Right ventricle myocardium inferior (tissue), 1 donor: ENCODE measurements around the gene GDI1. TPM values are rescaled to one million over a fixed set of nuclear protein-coding genes. Genes with fewer than 3 reads are reported as not detected.

Experiments used
- ATAC-seq: fragments of 200-7000 bp; cut with Tn5 transposase; one replicate; pipeline ENCODE4 v1.9.1; 2020; ENCODE audit warnings: mild to moderate bottlenecking, moderate library complexity
- DNase-seq: peaks from one replicate; pipeline ENCODE4 v3.0.0; 2021; ENCODE audit errors: missing footprints
- intact Hi-C: fragments of 100-400 bp; cut with DNase I; formaldehyde crosslinking; loops from one replicate; pipeline ENCODE4 v1.11.0; 2022
- microRNA-seq: library from miRNA; unstranded; fragments of <30 nt; microRNA quantifications from one replicate; pipeline ENCODE4 v1.2.0, GENCODE V29; 2020
- total RNA-seq: library from RNA; stranded (reverse); fragmentation: NEBNext Ultra II Directional; extraction: Animal tissue kit (Norgen Biotek cat#: 25700); gene quantifications from one replicate; pipeline ENCODE4 v1.2.1, GENCODE V29; 2021
- donor health status: DM: no; HTN: yes; CAD: no; lungs with severe emphysema.

Gene GDI1
- total RNA-seq, 1 donor from 2014 or later: 85.2 TPM

DNA sequence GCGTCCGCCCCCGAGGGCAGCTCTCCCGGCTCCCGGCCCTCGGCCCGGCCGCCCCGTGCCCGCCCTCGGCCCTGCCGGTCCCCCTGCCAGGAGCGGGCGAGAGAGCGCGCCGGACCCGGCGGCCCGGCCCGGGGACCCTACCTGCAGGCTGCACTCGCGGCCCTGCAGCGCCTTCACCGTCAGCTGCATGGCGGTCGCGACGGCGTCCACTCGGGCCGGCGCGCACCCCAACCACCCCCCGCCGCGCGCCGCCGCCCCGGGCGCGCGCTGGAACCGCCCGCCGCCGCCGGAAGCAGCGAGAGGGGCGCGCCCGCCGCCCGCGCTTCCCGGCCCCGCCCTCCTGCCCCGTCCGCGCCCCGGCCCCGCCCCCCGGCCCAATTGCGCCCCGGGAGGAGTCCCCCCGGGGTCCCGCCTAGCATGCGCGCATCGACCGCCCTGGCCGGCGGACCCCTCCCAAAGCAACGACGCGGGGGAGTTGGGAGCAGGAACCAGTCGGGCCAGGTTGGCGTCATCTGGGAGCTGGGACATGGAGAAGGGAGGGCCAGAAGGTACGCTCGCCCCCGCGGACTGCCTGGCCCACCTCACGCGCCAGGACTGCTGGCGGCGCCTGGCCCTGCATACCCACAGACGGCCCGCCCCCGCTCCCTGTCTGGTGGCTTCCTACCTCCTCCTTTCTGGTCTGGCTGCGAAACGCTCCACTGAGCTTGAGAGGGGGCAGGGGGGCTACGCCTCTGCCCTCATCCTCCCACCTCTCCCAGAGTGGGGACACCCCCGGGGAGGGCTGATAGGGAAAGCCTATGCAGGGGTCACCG lies 49.6 kb downstream of the GDI1 start, which contains the start of gene UBL4A:
Gene UBL4A, minus strand, starts transcription at position 220 of the 812 bp plus-strand sequence. Its CDS starts 31 bp downstream, at position 189.
- DNase-seq: peak; percentile 86
- intact Hi-C loops: loop anchor here (2.0 kb wide), 1 partner anchor 30 kb away; the partner anchor contains the start of gene FAM3A
- ATAC-seq: peak; percentile 35

DNA sequence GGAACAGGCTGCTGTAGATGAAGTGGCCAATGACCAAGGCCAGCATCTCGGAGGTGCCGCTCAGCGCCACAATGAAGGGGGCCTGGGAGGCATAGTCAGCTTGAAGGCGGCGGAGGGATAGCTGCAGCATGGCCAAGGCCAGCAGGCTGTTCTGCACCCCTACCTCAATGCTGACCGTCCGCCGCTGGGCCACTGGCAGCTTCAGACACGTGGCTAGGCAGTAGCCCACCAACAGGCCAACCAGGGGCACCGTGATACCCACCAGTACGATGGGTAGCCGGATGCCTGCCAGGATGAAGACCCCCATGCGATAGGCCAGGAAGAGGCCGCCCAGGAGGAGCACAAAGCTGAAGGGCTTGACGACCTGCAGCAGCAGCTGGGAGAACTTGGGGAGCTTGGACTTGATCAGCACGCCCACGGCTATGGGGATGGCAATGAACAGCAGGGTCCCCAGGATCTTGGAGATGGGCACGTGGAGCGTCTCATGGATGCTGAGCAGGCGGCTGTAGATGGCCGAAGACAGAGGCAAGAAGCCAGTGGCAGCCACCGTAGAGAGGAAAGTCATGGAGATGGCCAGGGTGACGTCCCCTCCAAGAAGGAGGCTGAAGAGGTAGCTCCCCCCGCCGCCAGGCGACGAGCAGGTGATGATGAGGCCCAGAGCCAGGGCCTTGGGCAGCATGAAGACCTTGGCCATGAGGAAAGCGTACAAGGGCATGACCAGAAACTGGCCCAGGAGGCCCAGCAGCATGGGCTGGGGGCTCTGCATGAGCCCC lies 50.8 kb downstream of the GDI1 start:
- intact Hi-C loops: loop anchor here (2.0 kb wide), 1 partner anchor 29 kb away; the partner anchor contains the start of gene FAM3A
- DNase-seq: no peak
- ATAC-seq: no peak

DNA sequence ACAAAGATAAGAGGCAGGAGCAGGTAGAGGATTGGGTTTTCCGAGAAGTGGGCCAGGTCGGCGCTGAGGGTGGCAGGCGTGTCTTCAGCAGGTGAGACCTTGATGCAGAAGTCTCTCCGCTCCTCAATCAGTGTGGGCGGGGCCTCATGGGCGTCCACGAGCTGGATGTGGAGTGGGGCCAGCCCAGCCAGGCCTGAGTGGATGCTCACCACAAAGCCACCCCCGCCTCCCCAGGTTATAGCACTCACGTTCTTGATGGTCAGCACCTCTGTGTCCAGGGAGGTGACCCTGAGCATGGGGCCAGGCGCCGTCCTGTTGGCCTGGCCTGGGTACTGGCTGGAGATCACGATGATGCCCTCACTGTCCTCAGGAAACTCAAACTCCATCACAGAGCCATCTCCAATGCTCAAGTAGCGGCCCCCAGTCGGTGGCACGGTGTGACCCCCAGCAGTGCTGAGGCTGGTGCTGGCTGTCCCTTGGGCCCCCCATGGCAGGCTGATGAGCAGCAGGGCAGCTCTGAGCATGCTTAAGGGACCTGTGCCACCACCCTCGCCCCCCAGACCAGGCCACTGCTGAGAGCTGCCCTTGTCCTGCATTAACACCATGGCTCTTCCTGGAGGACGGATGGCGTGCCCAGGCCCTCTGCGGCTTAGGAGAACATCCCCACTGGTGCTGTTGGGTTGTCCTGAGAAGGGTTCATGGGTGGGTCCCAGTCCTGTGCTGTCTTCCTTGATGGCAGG lies 51.6 kb downstream of the GDI1 start:
- intact Hi-C loops: no loop called here
- ATAC-seq (no peak), DNase-seq (peak; percentile 54)

DNA sequence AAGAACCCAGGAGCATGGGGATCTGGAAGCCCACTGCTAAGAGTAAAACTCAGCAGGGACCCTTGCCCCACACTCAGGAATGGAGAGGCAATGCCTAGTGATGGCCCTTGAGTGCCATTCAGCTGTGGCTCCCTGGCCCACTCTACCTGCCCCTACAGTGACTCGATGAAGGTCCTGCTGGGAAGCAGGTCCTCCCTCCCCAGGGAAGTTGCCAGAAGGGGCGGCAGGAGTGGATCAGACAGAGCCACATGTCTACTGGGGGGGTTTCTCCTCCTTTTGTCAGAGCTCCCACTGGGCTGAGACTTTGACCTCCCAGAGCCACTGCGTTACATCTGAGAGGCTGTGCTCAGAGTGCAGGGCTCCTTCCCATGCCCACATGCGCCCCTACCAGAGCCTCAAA lies 52.2 kb downstream of the GDI1 start:
- DNase-seq: no peak
- intact Hi-C loops: no loop called here
- no peak for ATAC-seq

DNA sequence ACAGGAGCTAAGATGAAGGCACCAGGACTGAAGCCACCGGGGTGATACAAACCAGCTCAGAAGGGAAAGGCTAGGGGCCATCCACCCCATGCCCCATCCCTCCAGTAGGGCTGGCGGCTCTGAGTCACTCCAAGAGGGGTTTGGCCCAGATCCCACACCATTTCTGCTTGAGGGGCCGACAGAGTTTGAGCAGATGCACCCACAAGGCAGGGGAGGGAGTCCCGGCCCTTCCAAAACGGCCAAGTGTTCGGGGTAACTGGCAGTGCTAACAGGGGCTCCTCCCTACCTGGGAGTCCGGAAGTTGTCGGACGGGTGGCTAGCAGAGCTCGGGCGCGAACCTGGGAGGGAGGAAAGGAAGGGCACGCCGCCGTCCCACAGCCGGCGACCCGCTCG lies 53.1 kb downstream of the GDI1 start:
- intact Hi-C loops: no loop called here
- ATAC-seq: peak; percentile 1
- DNase-seq: peak; percentile 67

DNA sequence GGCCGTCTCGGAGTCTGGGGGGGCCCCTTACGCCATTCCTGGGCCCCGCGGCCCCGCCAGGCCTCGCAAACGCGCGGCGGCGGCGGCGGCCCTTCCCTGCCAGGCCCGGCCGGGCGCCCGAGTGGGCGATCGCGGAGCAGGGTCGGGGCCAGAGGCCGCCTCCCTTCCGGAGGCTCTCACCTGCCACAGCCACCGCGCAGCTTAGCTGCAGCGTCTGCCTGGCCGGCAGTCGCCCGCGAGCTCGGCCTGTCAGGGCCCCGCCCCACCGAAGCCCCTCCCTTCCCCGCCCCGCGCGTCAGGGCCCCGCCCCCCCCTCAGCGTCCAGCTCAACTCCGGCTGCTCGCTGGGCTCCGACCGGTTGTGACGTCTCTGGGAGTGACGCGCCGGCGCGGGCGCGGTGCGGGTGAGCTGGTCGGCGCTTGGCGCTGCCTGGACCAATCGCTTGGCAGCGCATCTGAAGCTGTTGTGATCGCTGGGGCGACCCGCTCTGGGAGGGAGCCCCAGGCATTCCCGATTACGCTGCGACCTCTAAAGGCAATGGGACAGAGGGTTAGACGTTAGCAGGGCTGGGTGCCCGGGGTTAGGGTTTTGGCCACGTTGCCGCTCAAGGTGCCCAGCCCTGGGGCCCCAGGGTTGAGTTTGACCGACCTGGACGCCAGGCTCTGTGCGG lies 53.6 kb downstream of the GDI1 start, which contains the start of gene SLC10A3:
Gene SLC10A3, minus strand, starts transcription at position 216 of the 670 bp plus-strand sequence. CDS start 1,689 bp downstream, outside the sequence.
- intact Hi-C loops: no loop called here
- ATAC-seq: peak; percentile 94
- DNase-seq: peak; percentile 96

Small RNA genes lying within 50 kb of the gene (microRNA-seq; reads per million reads assigned to microRNA genes)
- not detected for gene MIR6858

Other genes starting within 250 kb of the GDI1 start
- not detected for gene OPN1MW2, start 217.4 kb upstream of the GDI1 start, total RNA-seq
- gene OPN1MW3, start 179.6 kb upstream of the GDI1 start, total RNA-seq: not detected
- not detected for gene TEX28, start 142.0 kb upstream of the GDI1 start, total RNA-seq
- 13.0 TPM for gene TKTL1, start 141.4 kb upstream of the GDI1 start, total RNA-seq
- 253 TPM for gene FLNA, start 62.5 kb upstream of the GDI1 start, total RNA-seq
- 51.1 TPM for gene EMD, start 57.9 kb upstream of the GDI1 start, total RNA-seq
- 2,181 TPM for gene RPL10, start 38.8 kb upstream of the GDI1 start, total RNA-seq
- 52.3 TPM for gene DNASE1L1, start 27.9 kb upstream of the GDI1 start, total RNA-seq
- 36.1 TPM for gene TAFAZZIN, start 25.6 kb upstream of the GDI1 start, total RNA-seq
- gene ATP6AP1, start 8.5 kb upstream of the GDI1 start, total RNA-seq: 83.0 TPM
- 47.3 TPM for gene FAM50A, start 7.0 kb downstream of the GDI1 start, total RNA-seq
- 23.2 TPM for gene PLXNA3, start 21.1 kb downstream of the GDI1 start, total RNA-seq
- gene LAGE3, start 42.1 kb downstream of the GDI1 start, total RNA-seq: 18.5 TPM
- 58.4 TPM for gene UBL4A, start 49.5 kb downstream of the GDI1 start, total RNA-seq
- gene SLC10A3, start 53.5 kb downstream of the GDI1 start, total RNA-seq: 13.0 TPM
- 62.1 TPM for gene FAM3A, start 79.1 kb downstream of the GDI1 start, total RNA-seq
- 15.0 TPM for gene G6PD, start 109.7 kb downstream of the GDI1 start, total RNA-seq
- 15.5 TPM for gene IKBKG, start 110.5 kb downstream of the GDI1 start, total RNA-seq
- not detected for gene CTAG1A, start 148.0 kb downstream of the GDI1 start, total RNA-seq
- not detected for gene CTAG1B, start 182.1 kb downstream of the GDI1 start, total RNA-seq
- not detected for gene CTAG2, start 216.4 kb downstream of the GDI1 start, total RNA-seq